HepG2 (cell line): ENCODE results near the gene CHKB. TPM values are rescaled to one million over a fixed set of nuclear protein-coding genes. Genes with fewer than 3 reads are reported as not detected.

Experiments
- ATAC-seq: fragments of 200-7000 bp; cut with Tn5 transposase; 3 replicates; pipeline ENCODE4 v1.9.1; 2020; ENCODE audit warnings: mild to moderate bottlenecking, moderate library complexity
- BruUV-seq: library from RNA; stranded (reverse); fragments of 400-500 nt; replicated peaks from 2 replicates; lab custom pipeline; 2021; lab: Mats Ljungman, UMichigan
- CTCF ChIA-PET: fragments of 300-600 bp; formaldehyde crosslinking; extraction: SDS; loops from one replicate; lab custom pipeline; 2021; ENCODE audit warnings: low total read pairs, inconsistent platforms, low intra/inter-chr PET ratio; lab: Yijun Ruan, JAX
- POLR2A ChIA-PET: fragments of 350-600 bp; sonication (Branson Sonifier 250); formaldehyde crosslinking; loops from one replicate; lab custom pipeline; 2020; ENCODE audit warnings: antibody characterized with exemption, inconsistent platforms; lab: Yijun Ruan, JAX
- DNase-seq: peaks from one replicate; pipeline ENCODE4 v3.0.0-alpha.2; 2015; ENCODE audit warnings: low spot score
- FAIRE-seq: peaks from 3 replicates; lab custom pipeline; 2011; peaks lifted over from hg19 to GRCh38; lab: Jason Lieb, UNC
- H2AFZ ChIP-seq: one replicate; pipeline ENCODE4 v1.6.1; 2011; ENCODE audit warnings: low read length, inconsistent platforms
- H3K27ac ChIP-seq: fragments of 300-600 bp; 3 replicates; pipeline ENCODE4 v1.8.0; 2011; ENCODE audit warnings: mixed run types, mild to moderate bottlenecking, mixed read lengths, low read length, inconsistent platforms; ENCODE audit not compliant: insufficient read depth; ENCODE audit errors: extremely low read length
- H3K27me3 ChIP-seq, 2 experiments: fragments of 200-600 bp in 1 of 2; 2 replicates in 1 of 2; 3 replicates in 1 of 2; pipeline versions ENCODE4 v1.6.0 to v1.8.0; 2011; ENCODE audit warnings: low read length in 2 of 2, mild to moderate bottlenecking in 2 of 2, moderate library complexity in 2 of 2, inconsistent platforms in 1 of 2; ENCODE audit not compliant: insufficient read depth in 2 of 2, control insufficient read depth in 1 of 2
- H3K36me3 ChIP-seq, 2 experiments: fragments of 200-600 bp in 1 of 2; replicated peaks in 1 of 2; 2 replicates in 1 of 2; 3 replicates in 1 of 2; pipeline versions ENCODE4 v1.5.1 to v1.8.0; 2011; ENCODE audit warnings: low read length in 2 of 2, inconsistent platforms in 1 of 2; ENCODE audit not compliant: insufficient read depth in 2 of 2, control insufficient read depth in 1 of 2
- H3K4me1 ChIP-seq: 2 replicates; pipeline ENCODE4 v1.5.1; 2012; ENCODE audit warnings: low read length, inconsistent platforms; ENCODE audit not compliant: insufficient read depth
- H3K4me2 ChIP-seq: 2 replicates; pipeline ENCODE4 v1.6.0; 2011; ENCODE audit warnings: low read depth, low read length, inconsistent platforms
- H3K4me3 ChIP-seq, 3 experiments: fragments of 200-600 bp in 1 of 3; sonication (generic), shearing (Covaris generic) in 1 of 3; replicated peaks in 1 of 3; 2 replicates each; pipeline ENCODE4 v1.5.1; 2011 to 2016; ENCODE audit warnings: low read length in 3 of 3, inconsistent platforms in 2 of 3, low read depth in 2 of 3, mild to moderate bottlenecking in 2 of 3, control low read depth in 1 of 3, mixed read lengths in 1 of 3; ENCODE audit not compliant: insufficient read depth in 1 of 3
- H3K79me2 ChIP-seq: one replicate; pipeline ENCODE4 v1.6.1; 2011; ENCODE audit warnings: low read length, inconsistent platforms; ENCODE audit not compliant: insufficient read depth
- H3K9ac ChIP-seq: 2 replicates; pipeline ENCODE4 v1.6.0; 2011; ENCODE audit warnings: mild to moderate bottlenecking, low read depth, low read length, inconsistent platforms; ENCODE audit not compliant: insufficient read depth
- H3K9me3 ChIP-seq: 2 replicates; pipeline ENCODE4 v1.5.1; 2012; ENCODE audit warnings: mild to moderate bottlenecking, low read length
- H4K20me1 ChIP-seq: 2 replicates; pipeline ENCODE4 v1.6.0; 2011; ENCODE audit warnings: inconsistent platforms, mild to moderate bottlenecking, low read length, moderate library complexity; ENCODE audit not compliant: insufficient read depth
- ELF4 ChIP-seq: sonication (generic); formaldehyde crosslinking; IDR thresholded peaks from 2 replicates; pipeline ENCODE4 v1.5.0; 2020; ENCODE audit warnings: missing genetic modification reagents, mild to moderate bottlenecking, moderate library complexity, borderline replicate concordance
- GATAD1 ChIP-seq: IDR thresholded peaks from 2 replicates; pipeline ENCODE4 v1.6.1; 2016; ENCODE audit warnings: missing genetic modification reagents, missing compliant biosample characterization
- HNF4A ChIP-seq: sonication (generic); formaldehyde crosslinking; IDR thresholded peaks from 2 replicates; pipeline ENCODE4 v1.4.0; 2020; ENCODE audit warnings: missing genetic modification reagents
- MXD1 ChIP-seq: sonication (generic); formaldehyde crosslinking; IDR thresholded peaks from 2 replicates; pipeline ENCODE4 v1.4.0; 2020; ENCODE audit warnings: mild to moderate bottlenecking, missing genetic modification reagents
- NFYB ChIP-seq: sonication (generic); formaldehyde crosslinking; IDR thresholded peaks from 2 replicates; pipeline ENCODE4 v1.4.0; 2020; ENCODE audit warnings: missing genetic modification reagents
- NR2F1 ChIP-seq, 2 experiments: fragments of 450-650 bp in 1 of 2; formaldehyde crosslinking in 1 of 2; IDR thresholded peaks; 2 replicates each; pipeline versions ENCODE4 v1.5.0 to v1.6.1; 2016 to 2020; ENCODE audit warnings: mild to moderate bottlenecking in 1 of 2, missing compliant biosample characterization in 1 of 2, missing genetic modification reagents in 1 of 2, moderate library complexity in 1 of 2
- U2AF2 ChIP-seq: fragments of 200-400 bp; formaldehyde crosslinking; IDR thresholded peaks from 2 replicates; pipeline ENCODE4 v1.6.1; 2017; ENCODE audit warnings: low read depth, mild to moderate bottlenecking, low read length
- ZFP90 ChIP-seq: sonication (generic); formaldehyde crosslinking; IDR thresholded peaks from 2 replicates; pipeline ENCODE4 v1.8.0; 2022; ENCODE audit warnings: missing genetic modification reagents, mild to moderate bottlenecking, inconsistent platforms, borderline replicate concordance
- ZNF230 ChIP-seq: sonication (generic); formaldehyde crosslinking; IDR thresholded peaks from 2 replicates; pipeline ENCODE4 v1.4.0; 2020; ENCODE audit warnings: mild to moderate bottlenecking, missing genetic modification reagents
- ZNF282 ChIP-seq: fragments of 450-650 bp; IDR thresholded peaks from 2 replicates; pipeline ENCODE4 v1.6.1; 2018; ENCODE audit not compliant: partially characterized antibody
- ZNF34 ChIP-seq: sonication (generic); formaldehyde crosslinking; IDR thresholded peaks from 2 replicates; pipeline ENCODE4 v1.4.0; 2020; ENCODE audit warnings: mild to moderate bottlenecking, missing genetic modification reagents, borderline replicate concordance
- ZNF430 ChIP-seq: sonication (generic); formaldehyde crosslinking; IDR thresholded peaks from 2 replicates; pipeline ENCODE4 v1.9.0; 2021; ENCODE audit warnings: mild to moderate bottlenecking, missing genetic modification reagents
- ZNF607 ChIP-seq: sonication (generic); formaldehyde crosslinking; IDR thresholded peaks from 2 replicates; pipeline ENCODE4 v1.5.1; 2020; ENCODE audit warnings: missing genetic modification reagents, mild to moderate bottlenecking, borderline replicate concordance
- ZNF672 ChIP-seq: sonication (generic); formaldehyde crosslinking; IDR thresholded peaks from 2 replicates; pipeline ENCODE4 v1.8.1; 2022; ENCODE audit warnings: missing genetic modification reagents
- ZNF703 ChIP-seq: sonication (generic); formaldehyde crosslinking; IDR thresholded peaks from 2 replicates; pipeline ENCODE4 v1.5.1; 2020; ENCODE audit warnings: missing genetic modification reagents, mild to moderate bottlenecking, moderate library complexity, borderline replicate concordance
- WGBS: methylation state at CpG from one replicate; pipeline ENCODE4 v1.1.6; 2017; ENCODE audit warnings: low lambda C conversion rate; 5-methylcytosine and 5-hydroxymethylcytosine counted together
- in situ Hi-C: cut with HindIII; loops from 2 replicates; pipeline ENCODE4 v1.10.0; 2017; ENCODE audit warnings: low pct_unique_long_range_greater_than_20kb; ENCODE audit not compliant: extremely low pct_ligation_motif_present
- intact Hi-C: fragments of 100-400 bp; cut with micrococcal nuclease; formaldehyde crosslinking; loops from one replicate; pipeline ENCODE4 v1.10.0; 2022; ENCODE audit not compliant: unreplicated experiment
- polyA plus RNA-seq, 8 experiments: library from polyadenylated mRNA; depleted of rRNA in 3 of 8; stranded (reverse) in 7 of 8; unstranded in 1 of 8; fragments of >200 nt; fragmentation: Illumina TruSeq in 4 of 8; extraction: Trizol in 4 of 8; gene quantifications; 2 replicates each; pipeline versions ENCODE4 v1.2.1 to v1.2.3, GENCODE V29; 2011 to 2016; ENCODE audit warnings: low read depth in 4 of 8, missing spikeins in 1 of 8, mixed read lengths in 1 of 8; ENCODE audit not compliant: insufficient read depth in 1 of 8
- total RNA-seq, 5 experiments: library from RNA; depleted of rRNA; stranded (reverse); fragments of >200 nt; fragmentation: Illumina TruSeq; extraction: Trizol; gene quantifications; 2 replicates each; pipeline ENCODE4 v1.2.3, GENCODE V29; 2016; ENCODE audit warnings: low read depth in 1 of 5
- TF ChIP-seq, protein P1 (sequence below): sonication (generic); formaldehyde crosslinking; IDR thresholded peaks from 2 replicates; pipeline ENCODE4 v1.4.0; 2020; ENCODE audit warnings: missing genetic modification reagents, low read depth, mild to moderate bottlenecking, borderline replicate concordance
- TF ChIP-seq, protein P2 (sequence below): sonication (generic); formaldehyde crosslinking; IDR thresholded peaks from 2 replicates; pipeline ENCODE4 v1.8.1; 2023; ENCODE audit warnings: mild to moderate bottlenecking, missing genetic modification reagents, borderline replicate concordance
- TF ChIP-seq, protein P3 (sequence below): IDR thresholded peaks from 2 replicates; pipeline ENCODE4 v1.6.1; 2016
- TF ChIP-seq, protein P4 (sequence below): sonication (generic); formaldehyde crosslinking; IDR thresholded peaks from 2 replicates; pipeline ENCODE4 v1.4.0; 2020; ENCODE audit warnings: missing genetic modification reagents
- TF ChIP-seq, protein P5 (sequence below): sonication (generic); formaldehyde crosslinking; IDR thresholded peaks from 2 replicates; pipeline ENCODE4 v1.4.0; 2020; ENCODE audit warnings: missing genetic modification reagents

CHKB gene
- total and polyA plus RNA-seq, 2 of the 13 experiments (the other 11 are each of a cell fraction or from before 2014, with no cell fraction given): 24.5 to 42.7 TPM

GRCh38 chr22:50530580-50530876, 52.1 kb downstream of the CHKB start:
- no TSS peak for BruUV-seq
- peaks cover 2% of the 10 kb centered on the region for H3K79me2 ChIP-seq
- ChIA-PET POLR2A (interaction anchor here (0.9 to 5.9 kb wide), 4 partner anchors 9 to 33 kb away, joined by 3 to 34 read pairs (median 10); partner anchors contain the start of genes KLHDC7B, LMF2, NCAPH2 and SYCE3), CTCF (no interaction called here)
- ATAC-seq (peak; percentile 0; the same call in 1 of the 3 replicates), FAIRE-seq (no peak), DNase-seq (peak; percentile 37)
- in situ Hi-C loops (loop anchor here (5.0 kb wide), 1 partner anchor 37 kb away; no protein-coding TSS in a partner anchor), intact Hi-C loops (no loop called here)
- peak overlapping the region; percentile 74 for H3K27ac ChIP-seq
- H3K4me3 ChIP-seq: peak overlapping the region; percentile 58 to 83 (median 74); a peak in 5 of 6 replicates
- H3K4me2 ChIP-seq: peak overlapping the region; percentile 84
- H3K27me3 ChIP-seq: 0 out of 5 replicates have a peak, but pooled peaks cover 0 to 6% of the 10 kb centered on the region in 2 experiments
- no peak overlapping the region for H2AFZ ChIP-seq
- peaks cover 74% of the 10 kb centered on the region for H3K4me1 ChIP-seq
- WGBS: 0% methylated on average over 9 of the region's 21 CpGs
- H3K36me3 ChIP-seq: no peaks in the 10 kb centered on the region
- H3K9me3 ChIP-seq: no peaks in the 10 kb centered on the region
- H4K20me1 ChIP-seq: no peaks in the 10 kb centered on the region
- H3K9ac ChIP-seq: peak overlapping the region; percentile 73
- 0 out of 2 replicates have a peak, but pooled peaks have one; percentile 1 for TF ChIP-seq NFYB (CRISPR knock-in tag)
- TF ChIP-seq GATAD1 (CRISPR knock-in tag): peak; percentile 21; the same call in 1 of the 2 replicates
- no peak for TF ChIP-seq ZNF230 (CRISPR knock-in tag)
- 0 out of 2 replicates have a peak, but pooled peaks have one; percentile 56 for TF ChIP-seq ZNF34
- TF ChIP-seq, protein P1, sequence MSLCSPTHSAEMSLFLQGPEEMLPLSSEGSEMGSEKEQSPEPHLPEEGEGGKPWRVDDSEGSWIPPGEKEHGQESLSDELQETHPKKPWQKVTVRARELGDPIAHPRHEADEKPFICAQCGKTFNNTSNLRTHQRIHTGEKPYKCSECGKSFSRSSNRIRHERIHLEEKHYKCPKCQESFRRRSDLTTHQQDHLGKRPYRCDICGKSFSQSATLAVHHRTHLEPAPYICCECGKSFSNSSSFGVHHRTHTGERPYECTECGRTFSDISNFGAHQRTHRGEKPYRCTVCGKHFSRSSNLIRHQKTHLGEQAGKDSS: peak; percentile 10; the same call in 1 of the 2 replicates
- TF ChIP-seq NR2F1 (CRISPR knock-in tag; IDR thresholded peaks at IDR 0.05): peak; percentile 10 to 76; a peak in 3 of 4 replicates
- 0 out of 2 replicates have a peak, but pooled peaks have one; percentile 8 for TF ChIP-seq ZFP90 (CRISPR knock-in tag)
- peak; percentile 75 for TF ChIP-seq HNF4A
- no peak for TF ChIP-seq U2AF2
- no peak for TF ChIP-seq ZNF282
- TF ChIP-seq, protein P2, sequence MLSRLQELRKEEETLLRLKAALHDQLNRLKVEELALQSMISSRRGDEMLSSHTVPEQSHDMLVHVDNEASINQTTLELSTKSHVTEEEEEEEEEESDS (CRISPR knock-in tag): no peak
- TF ChIP-seq, protein P3, sequence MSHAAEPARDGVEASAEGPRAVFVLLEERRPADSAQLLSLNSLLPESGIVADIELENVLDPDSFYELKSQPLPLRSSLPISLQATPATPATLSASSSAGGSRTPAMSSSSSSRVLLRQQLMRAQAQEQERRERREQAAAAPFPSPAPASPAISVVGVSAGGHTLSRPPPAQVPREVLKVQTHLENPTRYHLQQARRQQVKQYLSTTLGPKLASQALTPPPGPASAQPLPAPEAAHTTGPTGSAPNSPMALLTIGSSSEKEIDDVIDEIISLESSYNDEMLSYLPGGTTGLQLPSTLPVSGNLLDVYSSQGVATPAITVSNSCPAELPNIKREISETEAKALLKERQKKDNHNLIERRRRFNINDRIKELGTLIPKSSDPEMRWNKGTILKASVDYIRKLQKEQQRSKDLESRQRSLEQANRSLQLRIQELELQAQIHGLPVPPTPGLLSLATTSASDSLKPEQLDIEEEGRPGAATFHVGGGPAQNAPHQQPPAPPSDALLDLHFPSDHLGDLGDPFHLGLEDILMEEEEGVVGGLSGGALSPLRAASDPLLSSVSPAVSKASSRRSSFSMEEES (CRISPR knock-in tag): peak; percentile 25; the same call in 1 of the 2 replicates
- TF ChIP-seq, protein P4, sequence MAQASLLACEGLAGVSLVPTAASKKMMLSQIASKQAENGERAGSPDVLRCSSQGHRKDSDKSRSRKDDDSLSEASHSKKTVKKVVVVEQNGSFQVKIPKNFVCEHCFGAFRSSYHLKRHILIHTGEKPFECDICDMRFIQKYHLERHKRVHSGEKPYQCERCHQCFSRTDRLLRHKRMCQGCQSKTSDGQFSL (CRISPR knock-in tag): no peak
- TF ChIP-seq ZNF672 (CRISPR knock-in tag): peak; percentile 77; the same call in 1 of the 2 replicates
- no peak for TF ChIP-seq ZNF607 (CRISPR knock-in tag)
- TF ChIP-seq, protein P5, sequence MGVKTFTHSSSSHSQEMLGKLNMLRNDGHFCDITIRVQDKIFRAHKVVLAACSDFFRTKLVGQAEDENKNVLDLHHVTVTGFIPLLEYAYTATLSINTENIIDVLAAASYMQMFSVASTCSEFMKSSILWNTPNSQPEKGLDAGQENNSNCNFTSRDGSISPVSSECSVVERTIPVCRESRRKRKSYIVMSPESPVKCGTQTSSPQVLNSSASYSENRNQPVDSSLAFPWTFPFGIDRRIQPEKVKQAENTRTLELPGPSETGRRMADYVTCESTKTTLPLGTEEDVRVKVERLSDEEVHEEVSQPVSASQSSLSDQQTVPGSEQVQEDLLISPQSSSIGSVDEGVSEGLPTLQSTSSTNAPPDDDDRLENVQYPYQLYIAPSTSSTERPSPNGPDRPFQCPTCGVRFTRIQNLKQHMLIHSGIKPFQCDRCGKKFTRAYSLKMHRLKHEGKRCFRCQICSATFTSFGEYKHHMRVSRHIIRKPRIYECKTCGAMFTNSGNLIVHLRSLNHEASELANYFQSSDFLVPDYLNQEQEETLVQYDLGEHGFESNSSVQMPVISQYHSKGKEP (CRISPR knock-in tag): no peak
- peak; percentile 19; the same call in 1 of the 2 replicates for TF ChIP-seq ZNF430 (CRISPR knock-in tag)
- TF ChIP-seq MXD1 (CRISPR knock-in tag): peak; percentile 24; the same call in 1 of the 2 replicates
- TF ChIP-seq ELF4: no peak
- TF ChIP-seq ZNF703 (CRISPR knock-in tag): peak; percentile 31; the same call in 1 of the 2 replicates
